ENCODE results near the gene UQCRH. TPM values are rescaled to one million over a fixed set of nuclear protein-coding genes. Genes with fewer than 3 reads are reported as not detected.
"Not testable (repeated sequence)": the region's sequence is repeated elsewhere in the genome, so short reads cannot be mapped to it uniquely, and the experiment has no call there.

The UQCRH gene
- total and polyA plus RNA-seq, 2 of the 4 experiments (the other 2 are of a cell fraction): 347 to 736 TPM

GRCh38 chr1:46355920-46356319, 52.4 kb downstream of the UQCRH start:
- ATAC-seq (ENCODE audit: low read depth): peak; percentile 60
- H3K9ac ChIP-seq (ENCODE audit: low read depth, low read length); H3K4me3 ChIP-seq (ENCODE audit: insufficient read depth, low read depth, low read length); BruUV-seq (replicated peaks); H3K27ac ChIP-seq (ENCODE audit: insufficient read depth, low read length); H2AK5ac ChIP-seq (ENCODE audit: low read depth, low read length); H2BK5ac ChIP-seq (ENCODE audit: low read depth, low read length, poor library complexity, severe bottlenecking); H4K91ac ChIP-seq (ENCODE audit: insufficient read depth, low read depth, low read length); H2AFZ ChIP-seq (replicated peaks; ENCODE audit: low read length, poor library complexity); H2BK120ac ChIP-seq (ENCODE audit: low read depth, low read length); H3K14ac ChIP-seq (replicated peaks; ENCODE audit: low read depth, low read length); H4K5ac ChIP-seq (ENCODE audit: low read depth, low read length); H2AK9ac ChIP-seq (replicated peaks; ENCODE audit: low read depth, low read length, poor library complexity); H3K4me1 ChIP-seq (ENCODE audit: control insufficient read depth, insufficient read depth, low read length); H3K9me1 ChIP-seq (ENCODE audit: insufficient read depth, low read length); POLR2A ChIA-PET (ENCODE audit: unreplicated experiment); H3K4ac ChIP-seq (ENCODE audit: low read depth, low read length); DNase-seq; dilution Hi-C loops (cut with HindIII; ENCODE audit: low sequenced_read_pairs, unreplicated experiment); intact Hi-C loops (cut with micrococcal nuclease); H3K56ac ChIP-seq (ENCODE audit: extremely low read depth, insufficient read depth, low read length); H4K8ac ChIP-seq (ENCODE audit: low read depth in 2 of 2, low read length in 2 of 2); H4K20me1 ChIP-seq (ENCODE audit: insufficient read depth, low read length); H3K23ac ChIP-seq (ENCODE audit: low read depth, low read length); H3K27me3 ChIP-seq (ENCODE audit: control insufficient read depth, insufficient read depth, low read length); H3K4me2 ChIP-seq (ENCODE audit: low read depth, low read length); H3K79me1 ChIP-seq (ENCODE audit: low read depth in 1 of 2, low read length in 2 of 2); CTCF ChIA-PET; H2BK20ac ChIP-seq (ENCODE audit: low read depth, low read length); in situ Hi-C loops (cut with MboI; ENCODE audit: low sequenced_read_pairs); H2BK15ac ChIP-seq (ENCODE audit: low read depth, low read length); H3K9me3 ChIP-seq (ENCODE audit: control insufficient read depth, insufficient read depth, low read length); H3K18ac ChIP-seq (ENCODE audit: low read depth, low read length): not testable (repeated sequence)
- peak; percentile 18; the same call in 1 of the 2 replicates for TF ChIP-seq CEBPB (IDR thresholded peaks at IDR 0.05; ENCODE audit: low read depth, low read length)
- whole genome bisulfite sequencing, 2 experiments (ENCODE audit: extremely low coverage in 2 of 2, insufficient read length in 1 of 2): 88% methylated on average over 1 of the region's 5 CpGs; no CpG with 5 or more reads in 1 of the 2 experiments
- H3K36me3 ChIP-seq (ENCODE audit: control insufficient read depth, insufficient read depth, low read length): peaks cover 37% of the 10 kb centered on the region

All from IMR-90 (cell line).